HT1080 (cell line): ENCODE data around the gene UHMK1. TPM values are rescaled to one million over a fixed set of nuclear protein-coding genes. Genes with fewer than 3 reads are reported as not detected.
A peak's percentile ranks its signal among the peaks of the same experiment; 100 is the strongest.

ENCODE experiments used
- DNase-seq: peaks from one replicate; pipeline ENCODE4 v3.0.0-alpha.2; 2015; ENCODE audit warnings: low read depth
- total RNA-seq: library from RNA; depleted of rRNA; stranded (reverse); fragments of >200 nt; shearing (Covaris generic); gene quantifications from 2 replicates; pipeline ENCODE4 v1.2.3, GENCODE V29; 2014

Gene UHMK1
- total RNA-seq, 1 experiment from 2014 or later: 58.0 TPM

GRCh38 chr1:162527314-162527713 lies 29.7 kb downstream of the UHMK1 start:
- no peak for DNase-seq

GRCh38 chr1:162530307-162530987 lies 32.8 kb downstream of the UHMK1 start:
- DNase-seq: no peak

DNA sequence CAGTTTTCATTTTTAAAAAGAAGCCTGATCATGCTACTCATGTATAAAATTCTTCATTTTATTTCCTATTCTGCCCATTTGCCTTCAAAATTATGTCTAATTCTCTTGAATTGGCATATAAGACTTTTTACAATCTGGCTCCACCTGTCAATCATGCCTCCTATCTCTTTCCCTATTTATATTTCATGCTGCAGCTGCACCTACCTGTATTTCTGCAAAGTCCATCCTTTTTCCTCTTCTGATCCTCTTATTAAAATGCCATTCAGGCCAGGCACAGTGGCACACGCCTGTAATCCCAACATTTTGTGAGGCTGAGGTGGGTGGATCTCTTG lies 33.3 kb downstream of the UHMK1 start:
- no peak for DNase-seq

DNA sequence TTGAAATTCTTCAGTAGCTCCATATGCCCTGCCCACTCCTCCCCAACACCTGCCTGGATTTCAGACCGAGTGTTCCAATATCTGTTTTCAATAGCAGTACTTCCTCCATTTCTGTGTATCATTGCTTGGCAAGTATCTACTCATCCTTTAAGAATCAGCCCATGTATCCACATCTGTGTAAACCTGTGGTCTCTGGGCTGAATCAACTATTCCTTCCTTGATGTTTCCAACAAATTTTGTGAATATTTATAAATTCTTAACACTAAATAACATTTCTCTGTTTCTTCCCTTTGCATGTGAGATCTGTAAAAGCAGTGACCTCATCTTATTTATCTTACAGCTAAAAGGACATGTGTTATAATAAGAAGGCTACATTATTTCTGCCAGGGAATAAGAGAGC lies 37.9 kb downstream of the UHMK1 start:
- DNase-seq: no peak

GRCh38 chr1:162536511-162536910 lies 38.9 kb downstream of the UHMK1 start:
- peak; percentile 72 for DNase-seq

- DNase-seq: no peak
These were observed 39.6 kb downstream of the UHMK1 start for GRCh38 chr1:162537216-162537615.

DNA sequence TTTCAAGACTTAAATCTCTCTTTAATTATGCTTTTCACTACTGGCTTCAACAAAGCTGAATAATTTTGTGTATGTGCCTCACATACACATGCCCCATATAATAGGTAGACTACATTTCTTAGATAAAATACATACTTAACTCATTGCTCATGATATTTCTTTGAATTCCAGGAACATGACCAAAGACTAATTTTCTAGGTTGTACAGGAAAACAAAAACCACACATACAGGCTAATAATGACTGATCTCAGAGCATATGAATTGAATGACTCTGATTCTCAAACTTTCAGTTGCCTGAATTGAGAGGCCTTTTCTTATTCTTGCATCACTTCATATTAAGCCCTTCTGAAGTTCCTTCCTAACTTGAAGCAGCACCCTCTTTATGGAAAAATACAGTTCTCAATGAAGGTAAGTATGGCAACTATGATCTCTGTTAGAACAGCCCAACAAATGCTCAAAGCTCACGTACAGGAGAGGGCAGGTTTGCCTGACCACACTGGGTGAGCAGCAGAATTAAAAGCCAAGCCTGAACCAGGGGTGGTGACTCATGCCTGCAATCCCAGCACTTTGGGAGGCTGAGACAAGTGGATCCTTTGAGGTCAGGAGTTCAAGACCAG lies 41.3 kb downstream of the UHMK1 start:
- DNase-seq: peak; percentile 96

DNA sequence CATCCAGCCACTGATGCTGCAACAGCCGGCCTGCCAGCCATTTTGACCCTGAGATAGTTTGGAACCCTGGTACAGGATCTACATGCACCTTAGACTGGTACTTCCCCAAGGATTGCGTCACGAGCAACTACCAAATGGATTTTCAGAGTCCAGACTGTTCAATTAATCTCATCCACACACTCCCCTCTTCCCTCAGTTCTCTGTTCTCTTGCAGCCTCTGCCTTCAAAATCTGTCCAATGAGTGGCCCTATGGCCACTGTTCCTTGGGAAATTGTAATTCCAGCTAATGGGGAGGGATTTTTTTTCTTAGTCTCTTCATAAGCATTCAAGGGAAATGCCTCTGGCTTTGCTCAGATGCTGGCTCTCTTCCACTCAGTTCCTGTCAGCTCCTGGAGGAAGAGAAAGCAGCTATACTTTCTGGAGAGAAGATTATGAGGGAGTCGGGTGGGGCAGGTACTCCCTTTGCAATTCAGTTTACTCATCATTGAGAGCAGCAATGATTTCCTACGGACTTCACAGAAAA lies 44.1 kb downstream of the UHMK1 start:
- DNase-seq: peak; percentile 98

DNA sequence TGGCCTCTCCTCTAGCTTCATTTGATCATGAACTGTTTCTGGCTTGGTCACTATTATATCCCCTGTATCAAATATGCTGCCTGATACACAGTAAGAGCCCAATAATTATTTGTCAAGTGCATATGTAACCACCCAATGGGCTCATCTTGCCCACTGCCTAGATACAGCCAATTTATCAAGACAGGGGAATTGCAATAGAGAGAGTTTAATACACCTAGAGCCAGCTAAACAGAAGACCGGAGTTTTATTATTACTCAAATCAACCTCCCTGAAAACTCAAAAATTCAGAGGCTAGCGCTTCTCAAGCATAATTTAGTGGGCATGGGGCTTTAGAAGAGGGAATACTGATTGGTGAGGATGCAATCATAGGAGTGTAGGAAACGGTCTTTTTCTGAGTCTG lies 45.6 kb downstream of the UHMK1 start:
- DNase-seq: no peak

DNA sequence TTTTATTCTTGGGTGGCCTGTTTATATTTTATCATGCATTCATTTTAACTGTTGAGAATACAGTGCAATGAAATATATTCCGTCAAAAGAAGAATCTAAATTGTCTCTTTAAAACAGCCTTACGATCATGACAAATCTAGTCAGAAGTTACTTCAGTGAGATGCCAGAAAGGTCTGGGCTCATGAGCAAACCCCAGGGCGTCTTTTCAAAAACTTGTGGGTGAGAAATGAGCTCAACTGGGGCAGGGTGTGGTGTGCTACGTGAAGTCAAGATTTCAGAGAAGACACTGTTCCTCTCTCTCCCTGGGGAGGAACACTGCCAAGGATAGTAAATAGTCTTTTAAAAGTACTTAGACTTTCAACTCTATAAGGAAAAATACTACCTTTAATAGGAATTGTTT lies 50.6 kb downstream of the UHMK1 start:
- no peak for DNase-seq

DNA sequence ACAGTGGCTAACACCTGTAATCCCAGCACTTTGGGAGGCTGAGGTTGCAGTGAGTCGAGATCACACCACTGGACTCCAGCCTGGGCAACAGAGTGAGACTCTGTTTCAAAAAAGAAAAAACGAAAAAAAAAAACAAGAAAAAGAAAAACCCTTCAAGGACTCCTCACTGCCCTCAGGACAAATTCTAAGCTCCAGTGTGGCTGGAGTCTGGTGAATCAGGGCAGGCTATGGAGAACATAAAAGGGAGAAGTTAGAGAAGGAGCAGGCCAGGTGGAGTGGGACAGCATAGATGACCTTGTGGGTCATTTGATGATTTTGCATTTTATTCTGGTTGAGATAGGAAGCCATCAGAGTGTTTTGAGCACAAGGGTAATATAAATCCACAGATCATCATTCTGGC lies 51.4 kb downstream of the UHMK1 start:
- DNase-seq: no peak

DNA sequence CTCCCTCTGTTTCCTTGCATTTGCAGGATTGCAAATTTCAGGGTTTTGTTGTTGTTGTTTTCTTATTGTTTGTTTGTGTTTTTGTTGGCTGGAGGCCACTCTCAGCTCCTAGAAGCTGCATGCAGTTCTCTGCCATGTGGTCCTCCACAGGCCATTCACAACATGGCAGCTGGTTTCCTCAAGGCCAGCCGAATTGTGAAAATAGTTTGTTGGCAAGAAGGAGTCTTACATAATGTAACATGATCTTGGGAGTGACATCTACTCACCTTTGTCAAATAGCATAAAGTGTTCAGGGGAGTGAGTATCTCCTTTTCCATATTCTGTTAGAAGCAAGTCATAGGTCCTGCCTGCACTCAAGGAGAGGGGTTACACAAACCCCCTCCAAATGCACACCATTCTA lies 53.3 kb downstream of the UHMK1 start:
- DNase-seq: no peak

DNA sequence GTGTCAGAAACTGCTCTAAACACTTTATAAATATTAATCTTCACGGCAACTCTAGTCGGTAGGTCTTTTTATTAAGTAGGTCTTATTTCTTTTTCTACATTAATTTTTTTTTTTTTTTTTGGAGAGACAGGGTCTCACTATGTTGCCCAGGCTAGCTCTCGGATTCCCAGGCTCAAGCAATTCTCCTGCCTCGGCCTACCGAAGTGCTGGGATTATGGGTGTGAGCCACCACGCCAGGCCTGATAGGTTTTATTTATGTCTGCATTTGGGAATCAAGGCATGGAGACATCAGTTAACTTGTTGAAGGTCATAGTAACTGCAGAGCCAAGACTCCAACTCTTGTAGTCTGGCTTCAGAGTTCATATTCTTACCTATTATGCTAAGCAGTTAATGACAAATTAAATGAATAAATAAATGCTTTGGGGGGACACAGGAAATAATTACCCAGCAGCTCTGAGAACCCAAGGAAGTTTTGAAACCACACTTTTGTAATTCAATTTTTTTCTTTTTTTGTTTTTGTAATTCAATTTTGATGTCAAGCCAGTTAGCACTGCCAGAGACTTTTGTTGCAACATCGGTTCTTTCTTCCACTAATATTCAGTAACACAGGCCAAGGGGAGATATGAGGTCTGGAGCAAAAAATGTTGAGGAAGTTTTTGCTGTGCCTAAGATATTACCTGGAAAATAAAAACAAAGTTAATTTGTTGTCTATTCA lies 54.5 kb downstream of the UHMK1 start:
- no peak for DNase-seq

- DNase-seq: no peak
These were observed 55.1 kb downstream of the UHMK1 start for GRCh38 chr1:162552684-162553252.

DNA sequence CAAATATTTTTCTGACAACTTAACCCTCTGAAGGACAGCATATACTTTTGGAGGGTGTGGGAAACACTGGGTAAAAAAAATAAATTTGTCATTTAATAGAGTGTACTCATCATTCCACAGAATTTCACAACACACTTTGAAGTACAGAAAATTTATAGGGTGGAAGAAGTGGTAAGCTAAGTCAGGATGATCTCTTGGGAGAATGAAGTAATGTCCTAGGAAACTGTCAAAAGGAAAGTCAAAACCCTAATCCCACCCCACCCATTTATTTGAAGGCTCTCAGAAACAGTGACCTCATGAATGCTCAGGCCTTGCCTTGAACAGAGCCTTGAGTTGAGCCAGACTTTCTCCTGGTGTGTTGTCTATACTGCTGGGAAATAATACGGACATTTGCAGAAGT lies 56.6 kb downstream of the UHMK1 start:
- DNase-seq: no peak

DNA sequence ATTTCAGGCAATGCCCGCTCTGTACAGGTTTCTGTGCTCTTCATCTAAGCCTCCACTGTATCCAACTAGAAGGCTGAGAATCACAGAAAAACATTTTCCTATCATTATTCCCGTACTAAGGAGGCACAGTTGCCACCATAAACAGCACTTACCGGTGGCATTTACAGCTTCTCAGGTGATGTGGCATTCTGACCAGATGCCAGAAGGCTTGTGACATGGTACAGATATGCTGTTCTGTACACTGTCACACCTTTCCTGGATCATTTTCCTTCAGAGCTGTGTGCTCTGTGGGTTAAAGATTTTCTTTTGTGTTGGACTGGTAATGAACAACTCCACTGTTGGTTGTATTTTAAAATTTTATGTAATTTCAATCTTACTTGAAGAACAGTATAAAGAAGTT lies 59.9 kb downstream of the UHMK1 start:
- no peak for DNase-seq

DNA sequence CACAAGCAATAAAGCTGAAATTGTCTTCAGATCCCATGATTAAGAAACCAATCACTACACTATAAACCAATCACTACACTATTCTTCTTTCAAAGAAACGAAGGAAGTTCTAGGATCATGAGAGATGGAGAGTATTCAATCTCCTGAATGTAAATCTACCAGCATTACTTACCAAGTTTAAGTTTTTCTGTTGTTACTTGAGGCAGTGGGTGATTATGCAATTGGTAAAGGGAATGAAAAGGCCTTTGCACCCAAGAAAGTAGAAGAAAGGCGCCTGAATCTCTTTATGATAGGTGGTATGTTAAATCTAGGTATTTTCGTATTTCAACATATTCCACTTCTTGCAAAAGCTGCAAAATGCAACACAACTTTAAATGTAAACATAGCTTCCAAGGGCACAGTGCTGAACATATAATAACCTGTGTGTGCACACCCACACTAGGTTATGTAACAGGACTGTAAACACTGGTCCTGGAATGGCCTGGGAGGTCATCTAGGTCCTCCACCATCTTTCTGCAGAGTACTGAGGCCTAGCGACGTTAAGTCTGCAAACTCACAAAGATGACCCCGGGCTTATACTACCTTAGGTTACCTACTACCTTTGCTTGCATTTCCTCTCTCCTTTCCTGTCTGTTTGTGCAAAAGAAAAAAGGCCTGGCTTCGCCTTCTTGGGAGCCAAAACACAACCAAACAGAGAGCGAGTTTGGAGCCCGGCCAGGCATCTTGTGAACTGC lies 62.9 kb downstream of the UHMK1 start:
- DNase-seq: no peak

- DNase-seq: peak; percentile 95
These were observed 63.5 kb downstream of the UHMK1 start for GRCh38 chr1:162561037-162561615.

GRCh38 chr1:162561616-162562469 lies 64.2 kb downstream of the UHMK1 start, which contains the start of gene UAP1:
TSS of gene UAP1 (plus strand) at chr1:162561722. CDS start at chr1:162566069, 4,347 bp downstream.
- DNase-seq: peak; percentile 53

- peak; percentile 44 for DNase-seq
These were observed 64.8 kb downstream of the UHMK1 start for GRCh38 chr1:162562470-162562828.
